GM12891 (cell line): ENCODE data around the gene FAM120AOS.

ENCODE experiments used
- DNase-seq: peaks from one replicate; pipeline ENCODE4 v3.0.0; 2011; ENCODE audit warnings: low spot score; ENCODE audit not compliant: insufficient read length
- FAIRE-seq: peaks from 2 replicates; lab custom pipeline; 2011; peaks lifted over from hg19 to GRCh38; lab: Jason Lieb, UNC
- PAX5 ChIP-seq: IDR thresholded peaks from 2 replicates; pipeline ENCODE4 v1.6.1; 2011; ENCODE audit warnings: low read length, moderate library complexity, mild to moderate bottlenecking; ENCODE audit not compliant: insufficient read depth, severe bottlenecking
- POLR2A ChIP-seq: IDR thresholded peaks from 2 replicates; pipeline ENCODE4 v1.6.1; 2011; ENCODE audit warnings: low read depth, low read length, control low read depth
- POLR2AphosphoS5 ChIP-seq: IDR thresholded peaks from 2 replicates; pipeline ENCODE4 v1.6.1; 2011; ENCODE audit warnings: low read depth, low read length, control low read depth
- POU2F2 ChIP-seq: IDR thresholded peaks from 2 replicates; pipeline ENCODE4 v1.6.1; 2011; ENCODE audit warnings: low read depth, mild to moderate bottlenecking, control low read depth, low read length, moderate library complexity
- SPI1 ChIP-seq: IDR thresholded peaks from 2 replicates; pipeline ENCODE4 v1.6.1; 2011; ENCODE audit warnings: low read depth, low read length, control low read depth
- TAF1 ChIP-seq: IDR thresholded peaks from 2 replicates; pipeline ENCODE4 v1.6.1; 2011; ENCODE audit warnings: low read depth, low read length, control low read depth

The FAM120AOS gene

DNA sequence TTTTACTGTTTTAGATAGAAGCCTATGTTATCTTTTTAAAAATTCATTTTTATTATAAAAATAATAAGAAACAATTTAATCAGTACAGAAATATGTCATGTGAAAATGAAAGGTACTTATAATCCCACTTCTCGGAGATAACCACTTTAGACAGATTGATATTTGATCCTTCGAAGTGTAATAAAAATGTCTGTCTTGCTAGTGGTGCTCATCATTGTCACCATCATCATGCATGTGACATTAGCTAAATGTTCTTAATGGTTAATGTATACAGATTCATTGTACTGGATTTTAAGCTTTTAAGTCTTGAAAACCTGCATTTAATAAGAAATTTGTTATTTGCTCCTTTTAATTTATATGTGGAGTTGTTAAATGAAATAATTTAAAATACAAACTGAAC lies 30.1 kb upstream of the FAM120AOS start:
- DNase-seq = no peak
- TF ChIP-seq TAF1 = no peak
- TF ChIP-seq POLR2A = no peak
- no peak for TF ChIP-seq SPI1
- no peak for TF ChIP-seq POLR2AphosphoS5
- no peak for TF ChIP-seq POU2F2
- TF ChIP-seq PAX5 = no peak

DNA sequence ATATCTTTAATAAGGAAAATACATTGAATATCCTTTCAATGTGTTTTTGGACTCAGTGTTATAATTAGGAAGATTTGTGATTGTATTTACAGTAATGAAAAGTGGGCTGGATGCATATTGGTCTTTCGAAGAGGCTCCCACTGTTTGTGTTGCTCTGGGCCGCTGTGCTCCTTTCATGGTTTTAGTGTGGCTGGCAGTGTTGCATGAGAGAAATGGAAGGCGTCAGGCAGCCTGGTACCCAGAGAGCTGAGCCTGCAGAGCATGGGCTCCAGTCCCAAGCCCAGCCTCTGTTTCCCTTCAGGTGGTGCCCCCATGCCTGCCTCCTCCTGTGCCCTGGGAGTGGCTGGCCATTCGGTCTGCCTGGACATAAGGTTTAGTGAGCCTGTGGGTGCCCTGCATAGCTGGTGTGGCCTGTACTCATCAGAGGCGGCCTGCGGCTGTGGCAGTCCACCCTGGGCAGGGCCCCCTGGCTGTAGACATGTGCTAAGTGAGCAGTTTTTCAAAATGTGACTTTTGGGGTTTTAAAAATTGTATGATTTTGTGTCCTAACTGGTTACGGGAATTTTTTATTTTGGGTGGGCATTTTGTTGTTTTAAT lies 27.4 kb upstream of the FAM120AOS start:
- TF ChIP-seq POU2F2 (no peak), POLR2AphosphoS5 (no peak), PAX5 (no peak), SPI1 (no peak), TAF1 (no peak)
- DNase-seq (no peak), FAIRE-seq (no peak)

More for the DNA sequence above, 30.1 kb upstream of the FAM120AOS start:
- FAIRE-seq = no peak

DNA sequence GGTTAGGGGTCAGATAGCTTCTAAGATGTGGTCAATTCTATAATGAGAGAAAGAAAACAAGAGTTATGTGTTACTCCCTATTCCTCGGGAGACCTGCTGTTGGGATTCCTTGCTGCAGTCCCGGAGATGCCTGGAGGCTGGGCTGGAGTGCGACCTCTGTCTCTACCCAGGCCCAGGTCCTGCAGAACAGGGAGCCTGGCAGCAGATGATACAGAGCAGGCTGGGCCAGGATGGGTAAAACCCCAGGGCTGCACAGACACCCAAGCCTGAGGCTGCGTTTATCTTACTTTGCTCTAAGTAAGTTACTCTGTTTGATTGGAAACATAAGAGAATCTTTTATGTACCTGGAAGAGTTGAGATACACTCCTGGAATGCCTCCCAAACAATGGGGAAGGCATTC lies 26.9 kb upstream of the FAM120AOS start:
- TF ChIP-seq POU2F2 (no peak), POLR2AphosphoS5 (no peak), POLR2A (no peak), TAF1 (no peak), SPI1 (no peak), PAX5 (no peak)
- DNase-seq = no peak
- no peak for FAIRE-seq

GRCh38 chr9:93479726-93480125 lies 26.3 kb upstream of the FAM120AOS start:
- DNase-seq = no peak
- TF ChIP-seq POU2F2 (no peak), SPI1 (no peak), POLR2A (no peak), PAX5 (no peak), POLR2AphosphoS5 (no peak), TAF1 (no peak)
- FAIRE-seq = no peak

DNA sequence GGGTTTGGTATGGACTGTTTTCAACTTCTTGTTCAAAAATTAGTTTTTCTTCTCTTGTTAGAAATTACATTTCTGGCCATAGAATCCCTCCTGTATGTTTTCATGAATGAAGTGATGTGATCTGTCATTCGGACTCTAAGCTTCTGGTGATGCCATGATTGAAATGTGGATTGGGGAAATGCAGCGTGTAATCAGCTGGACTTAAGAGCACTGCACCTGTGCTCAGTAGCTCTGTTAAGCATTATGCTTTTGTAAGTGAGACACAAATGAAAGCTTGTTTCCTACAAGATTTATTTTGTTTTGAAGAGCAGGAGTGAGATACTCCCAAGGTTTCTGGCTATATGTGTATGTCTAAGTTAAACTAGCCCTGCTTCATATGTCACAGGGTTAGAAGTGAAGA lies 24.0 kb upstream of the FAM120AOS start:
- FAIRE-seq (peak; percentile 13), DNase-seq (no peak)
- no peak for TF ChIP-seq POU2F2

GRCh38 chr9:93476924-93477323 lies 23.5 kb upstream of the FAM120AOS start:
- FAIRE-seq = no peak
- no peak for DNase-seq
- TF ChIP-seq POU2F2 (no peak), POLR2AphosphoS5 (no peak), TAF1 (no peak), SPI1 (no peak), PAX5 (no peak)

DNA sequence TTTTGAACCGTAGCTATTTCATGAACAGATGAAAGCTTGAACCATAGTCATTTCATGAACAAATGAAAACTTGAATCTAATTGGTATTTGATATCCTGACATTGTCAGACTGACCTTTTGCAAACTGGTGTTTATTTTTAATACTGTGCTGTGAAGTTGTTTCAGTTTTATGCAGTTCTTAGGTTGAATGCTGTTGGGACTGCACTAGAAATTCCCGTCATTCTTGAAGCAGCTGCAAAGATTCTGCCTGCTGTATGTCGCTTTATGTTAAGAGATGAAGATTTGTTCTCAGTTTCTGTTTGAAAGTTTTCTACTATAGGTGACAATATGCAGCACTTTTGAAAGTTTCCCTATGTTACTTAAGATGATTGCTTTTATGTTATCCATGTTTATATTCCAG lies 22.5 kb upstream of the FAM120AOS start:
- no peak for TF ChIP-seq TAF1
- TF ChIP-seq PAX5 = no peak
- no peak for TF ChIP-seq POLR2AphosphoS5
- no peak for TF ChIP-seq POLR2A
- no peak for TF ChIP-seq SPI1
- no peak for TF ChIP-seq POU2F2
- no peak for DNase-seq
- FAIRE-seq = no peak

GRCh38 chr9:93475108-93475507 lies 21.7 kb upstream of the FAM120AOS start:
- TF ChIP-seq POU2F2 (no peak), POLR2A (no peak), SPI1 (no peak), PAX5 (no peak), POLR2AphosphoS5 (no peak), TAF1 (no peak)
- DNase-seq (no peak), FAIRE-seq (no peak)

DNA sequence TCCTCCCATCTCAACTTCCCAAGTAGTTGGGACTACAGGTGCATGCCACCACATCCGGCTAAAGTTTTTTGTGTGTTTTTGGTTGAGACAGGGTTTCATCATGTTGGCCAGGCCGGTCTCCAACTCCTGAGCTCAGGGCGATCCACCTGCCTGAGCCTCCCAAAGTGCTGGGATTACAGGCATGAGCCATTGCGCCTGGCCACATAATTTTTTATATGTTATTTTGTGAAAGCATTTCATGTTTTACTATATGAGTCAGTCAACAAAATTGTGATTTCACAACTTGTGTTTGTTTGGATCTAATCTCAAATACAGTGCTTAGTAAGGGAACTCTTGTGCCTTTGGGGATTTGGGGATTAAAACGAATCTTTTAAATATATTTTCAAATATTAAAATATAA lies 20.0 kb upstream of the FAM120AOS start:
- DNase-seq = no peak
- TF ChIP-seq POLR2AphosphoS5 = no peak
- TF ChIP-seq SPI1 = no peak
- TF ChIP-seq POU2F2 = no peak
- TF ChIP-seq TAF1 = no peak
- TF ChIP-seq PAX5 = no peak
- TF ChIP-seq POLR2A = no peak
- FAIRE-seq = no peak

DNA sequence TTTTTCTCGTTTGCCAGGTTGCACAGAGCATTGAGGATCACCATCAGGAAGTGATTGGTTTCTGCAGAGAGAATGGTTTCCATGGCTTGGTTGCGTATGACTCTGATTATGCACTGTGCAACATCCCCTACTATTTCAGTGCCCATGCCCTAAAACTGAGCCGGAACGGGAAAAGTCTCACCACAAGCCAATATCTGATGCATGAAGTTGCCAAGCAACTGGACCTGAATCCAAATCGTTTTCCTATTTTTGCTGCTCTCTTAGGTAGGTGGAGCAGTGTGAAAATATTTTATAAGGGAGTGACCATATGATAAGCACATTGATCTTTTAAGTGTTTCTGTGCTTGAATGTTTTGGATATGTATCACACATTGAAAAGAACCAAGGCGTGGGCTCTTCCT lies 17.7 kb upstream of the FAM120AOS start:
- TF ChIP-seq POU2F2 = no peak
- no peak for TF ChIP-seq SPI1
- TF ChIP-seq POLR2AphosphoS5 = no peak
- no peak for TF ChIP-seq POLR2A
- TF ChIP-seq PAX5 = no peak
- no peak for TF ChIP-seq TAF1
- no peak for FAIRE-seq
- DNase-seq = no peak
